H9 (cell line): ENCODE results near the gene CRACR2B. TPM values are rescaled to one million over a fixed set of nuclear protein-coding genes. Genes with fewer than 3 reads are reported as not detected.

Experiments used
- DNase-seq: peaks from one replicate; pipeline ENCODE4 v3.0.0-alpha.2; 2017
- H2AFZ ChIP-seq: one replicate; pipeline ENCODE4 v1.6.1; 2013; ENCODE audit warnings: mild to moderate bottlenecking, low read length, control low read depth, moderate library complexity
- H2AK5ac ChIP-seq: 2 replicates; pipeline ENCODE4 v1.6.1; 2013; ENCODE audit warnings: low read length, control low read depth, mixed read lengths; ENCODE audit not compliant: insufficient read length
- H2BK120ac ChIP-seq: one replicate; pipeline ENCODE4 v1.6.1; 2013; ENCODE audit warnings: low read depth, mild to moderate bottlenecking, low read length, control low read depth, inconsistent platforms; ENCODE audit not compliant: poor library complexity, severe bottlenecking
- H2BK12ac ChIP-seq: 2 replicates; pipeline ENCODE4 v1.6.1; 2013; ENCODE audit warnings: low read length, control low read depth, mixed read lengths, low read depth; ENCODE audit not compliant: insufficient read length
- H2BK15ac ChIP-seq: 2 replicates; pipeline ENCODE4 v1.6.1; 2013; ENCODE audit warnings: low read depth, low read length, control low read depth
- H2BK20ac ChIP-seq: one replicate; pipeline ENCODE4 v1.6.1; 2013; ENCODE audit warnings: low read depth, mild to moderate bottlenecking, low read length, control low read depth, inconsistent platforms; ENCODE audit not compliant: poor library complexity, severe bottlenecking
- H2BK5ac ChIP-seq: 2 replicates; pipeline ENCODE4 v1.6.1; 2013; ENCODE audit warnings: low read length, control low read depth, mixed read lengths; ENCODE audit not compliant: insufficient read length
- H3K14ac ChIP-seq: 2 replicates; pipeline ENCODE4 v1.6.1; 2013; ENCODE audit warnings: low read length, control low read depth; ENCODE audit not compliant: insufficient read depth
- H3K18ac ChIP-seq: 2 replicates; pipeline ENCODE4 v1.6.1; 2013; ENCODE audit warnings: low read depth, mild to moderate bottlenecking, mixed read lengths, low read length, control low read depth; ENCODE audit not compliant: insufficient read length
- H3K23ac ChIP-seq: 2 replicates; pipeline ENCODE4 v1.6.1; 2013; ENCODE audit warnings: low read length, control low read depth, mixed read lengths, low read depth; ENCODE audit not compliant: insufficient read length
- H3K23me2 ChIP-seq: 2 replicates; pipeline ENCODE4 v1.6.1; 2013; ENCODE audit warnings: low read depth, mild to moderate bottlenecking, mixed read lengths, low read length, control low read depth; ENCODE audit not compliant: insufficient read length, poor library complexity, severe bottlenecking
- H3K27ac ChIP-seq: 2 replicates; pipeline ENCODE4 v1.5.1; 2013; ENCODE audit warnings: low read length, control low read depth, mixed read lengths, low read depth; ENCODE audit not compliant: insufficient read length
- H3K27me3 ChIP-seq: 2 replicates; pipeline ENCODE4 v1.6.1; 2013; ENCODE audit warnings: low read length, control low read depth, inconsistent platforms; ENCODE audit not compliant: insufficient read depth
- H3K4ac ChIP-seq: 2 replicates; pipeline ENCODE4 v1.6.1; 2013; ENCODE audit warnings: low read depth, mild to moderate bottlenecking, control low read depth, inconsistent platforms, low read length, moderate library complexity
- H3K4me1 ChIP-seq: 2 replicates; pipeline ENCODE4 v1.6.1; 2013; ENCODE audit warnings: low read length, control low read depth, inconsistent platforms; ENCODE audit not compliant: insufficient read depth
- H3K4me2 ChIP-seq: 2 replicates; pipeline ENCODE4 v1.6.1; 2013; ENCODE audit warnings: low read length, control low read depth, mixed read lengths; ENCODE audit not compliant: insufficient read length, insufficient read depth
- H3K56ac ChIP-seq: 2 replicates; pipeline ENCODE4 v1.6.1; 2013; ENCODE audit warnings: low read depth, mild to moderate bottlenecking, mixed read lengths, low read length, control low read depth; ENCODE audit not compliant: insufficient read length
- H3K79me1 ChIP-seq: 2 replicates; pipeline ENCODE4 v1.6.1; 2013; ENCODE audit warnings: low read depth, mild to moderate bottlenecking, moderate library complexity, low read length, control low read depth, inconsistent platforms; ENCODE audit not compliant: insufficient read depth, poor library complexity, severe bottlenecking
- H3K79me2 ChIP-seq: 2 replicates; pipeline ENCODE4 v1.6.1; 2013; ENCODE audit warnings: low read length, control low read depth, inconsistent platforms; ENCODE audit not compliant: insufficient read depth
- H3K9ac ChIP-seq: 2 replicates; pipeline ENCODE4 v1.6.1; 2013; ENCODE audit warnings: low read length, control low read depth, mixed read lengths; ENCODE audit not compliant: insufficient read length; ENCODE audit errors: extremely low read depth
- H3K9me3 ChIP-seq: one replicate; pipeline ENCODE4 v1.6.1; 2013; ENCODE audit warnings: low read depth, low read length, inconsistent platforms; ENCODE audit not compliant: control insufficient read depth
- H3T11ph ChIP-seq: one replicate; pipeline ENCODE4 v1.6.1; 2013; ENCODE audit warnings: mild to moderate bottlenecking, low read length, control low read depth, inconsistent platforms
- H4K20me1 ChIP-seq: one replicate; pipeline ENCODE4 v1.6.1; 2013; ENCODE audit not compliant: control insufficient read depth, insufficient read length, insufficient read depth
- H4K5ac ChIP-seq: 2 replicates; pipeline ENCODE4 v1.6.1; 2013; ENCODE audit warnings: low read depth, mild to moderate bottlenecking, mixed read lengths, low read length, control low read depth; ENCODE audit not compliant: insufficient read length
- H4K8ac ChIP-seq: replicated peaks from 2 replicates; pipeline ENCODE4 v1.6.1; 2013; ENCODE audit warnings: low read length, control low read depth, mixed read lengths, low read depth; ENCODE audit not compliant: insufficient read length
- H4K91ac ChIP-seq: 2 replicates; pipeline ENCODE4 v1.6.1; 2013; ENCODE audit warnings: low read depth, mild to moderate bottlenecking, moderate library complexity, mixed read lengths, low read length, control low read depth; ENCODE audit not compliant: insufficient read length
- H3K27ac Mint-ChIP-seq, 3 experiments: 2 replicates in 2 of 3; 3 replicates in 1 of 3; pipeline ENCODE4 v1.8.0; 2020 to 2021; ENCODE audit warnings: mixed read lengths in 3 of 3, mild to moderate bottlenecking in 1 of 3, moderate library complexity in 1 of 3
- H3K27me3 Mint-ChIP-seq: 2 replicates; pipeline ENCODE4 v1.8.0; 2021; ENCODE audit warnings: low read depth, mild to moderate bottlenecking, moderate library complexity, mixed read lengths
- H3K36me3 Mint-ChIP-seq, 3 experiments: 2 replicates in 2 of 3; 3 replicates in 1 of 3; pipeline ENCODE4 v1.8.0; 2020 to 2021; ENCODE audit warnings: low read depth in 3 of 3, mixed read lengths in 3 of 3; ENCODE audit not compliant: insufficient read depth in 1 of 3
- H3K4me1 Mint-ChIP-seq, 2 experiments: 2 replicates each; pipeline ENCODE4 v1.8.0; 2020; ENCODE audit warnings: mixed read lengths in 2 of 2
- H3K4me3 Mint-ChIP-seq, 2 experiments: 2 replicates in 1 of 2; 3 replicates in 1 of 2; pipeline ENCODE4 v1.8.0; 2020 to 2021; ENCODE audit warnings: mild to moderate bottlenecking in 2 of 2, mixed read lengths in 2 of 2, moderate library complexity in 1 of 2
- H3K9me3 Mint-ChIP-seq, 2 experiments: 2 replicates in 1 of 2; 3 replicates in 1 of 2; pipeline ENCODE4 v1.8.0; 2020; ENCODE audit warnings: mild to moderate bottlenecking in 2 of 2, mixed read lengths in 2 of 2, moderate library complexity in 1 of 2
- WGBS: extraction: QIAGEN DNeasy Blood & Tissue Kit; methylation state at CpG from one replicate; pipeline ENCODE4 v1.1.7; 2013; ENCODE audit warnings: missing lambda C conversion rate, low lambda C conversion rate, mixed read lengths; ENCODE audit not compliant: insufficient read length; ENCODE audit errors: extremely low coverage; 5-methylcytosine and 5-hydroxymethylcytosine counted together
- total RNA-seq: library from RNA; stranded (reverse); gene quantifications from 2 replicates; pipeline ENCODE4 v1.2.1, GENCODE V29; 2021
- TF ChIP-seq, protein P1 (sequence below): fragments of 200-600 bp; sonication (generic); conservative IDR thresholded peaks from 3 replicates; pipeline ENCODE4 v1.8.0; 2021; ENCODE audit warnings: antibody characterized with exemption, mild to moderate bottlenecking

Gene CRACR2B
- total RNA-seq, 1 experiment from 2014 or later, result 29.0 TPM

DNA sequence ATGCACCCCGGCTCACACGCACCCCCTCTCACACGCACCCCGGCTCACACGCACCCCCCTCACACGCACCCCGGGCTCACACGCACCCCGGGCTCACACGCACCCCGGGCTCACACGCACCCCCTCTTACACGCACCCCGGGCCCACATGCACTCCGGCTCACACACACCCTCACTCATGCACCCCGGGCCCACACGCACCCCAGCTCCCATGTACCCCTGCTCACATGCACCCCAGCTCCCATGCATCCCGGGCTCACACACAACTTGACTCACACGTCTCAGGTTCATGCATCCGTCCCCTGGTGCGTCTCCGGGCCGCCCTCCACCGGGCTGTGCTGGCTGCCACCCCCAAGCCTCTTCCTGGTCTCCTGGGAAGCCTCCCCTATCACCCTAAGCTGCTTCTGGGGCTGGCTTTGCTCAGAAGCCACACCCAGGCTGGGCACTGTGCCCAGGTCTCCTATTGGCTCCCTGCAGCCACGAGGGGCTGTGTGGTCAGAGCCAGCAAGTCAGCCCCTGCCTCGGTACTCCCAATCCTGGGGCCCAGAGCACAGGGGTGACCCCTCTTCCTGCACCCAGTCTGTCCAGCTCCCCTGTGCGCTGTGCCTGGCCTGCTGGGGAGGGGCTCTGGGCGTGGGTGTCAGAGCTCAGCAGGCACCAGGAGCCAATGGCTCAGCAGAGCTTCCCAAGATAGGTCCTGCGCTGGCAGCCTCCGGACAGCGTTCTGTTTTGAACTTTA, 31.8 kb downstream of the CRACR2B start:
- Histone ChIP-seq H3K14ac (no peak overlapping the region; the same call in 1 of the 2 replicates), H3K56ac (no peak overlapping the region), H4K5ac (no peak overlapping the region), H3K4me1 (no peaks in the 10 kb centered on the region; the same call in 1 of the 2 replicates), H2BK5ac (no peak overlapping the region), H3K79me2 (no peaks in the 10 kb centered on the region), H2BK120ac (no peak overlapping the region), H3K27ac (no peak overlapping the region), H3T11ph (no peak overlapping the region), H3K4me2 (no peak overlapping the region), H2AK5ac (no peak overlapping the region), H3K23ac (no peak overlapping the region), H3K27me3 (no peaks in the 10 kb centered on the region), H4K91ac (no peak overlapping the region), H2AFZ (no peak overlapping the region), H4K8ac (no peak overlapping the region), H4K20me1 (no peaks in the 10 kb centered on the region), H3K79me1 (no peaks in the 10 kb centered on the region), H3K18ac (no peak overlapping the region), H2BK12ac (no peak overlapping the region), H3K4ac (no peak overlapping the region), H3K23me2 (no peaks in the 10 kb centered on the region), H2BK20ac (no peak overlapping the region), H2BK15ac (no peak overlapping the region), H3K9ac (no peak overlapping the region), H3K9me3 (no peaks in the 10 kb centered on the region)
- Mint-ChIP-seq H3K4me3 (no peak overlapping the region), H3K36me3 (peaks cover 0 to 13% (median 0%) of the 10 kb centered on the region in 3 experiments; a peak in 3 of 7 replicates), H3K27ac (no peak overlapping the region), H3K9me3 (no peaks in the 10 kb centered on the region), H3K27me3 (peaks cover 21% of the 10 kb centered on the region), H3K4me1 (peaks cover 22 to 67% of the 10 kb centered on the region in 2 experiments)
- WGBS, result no CpG with 5 or more reads among the region's 31 CpGs
- DNase-seq, result no peak
- TF ChIP-seq, protein P1, sequence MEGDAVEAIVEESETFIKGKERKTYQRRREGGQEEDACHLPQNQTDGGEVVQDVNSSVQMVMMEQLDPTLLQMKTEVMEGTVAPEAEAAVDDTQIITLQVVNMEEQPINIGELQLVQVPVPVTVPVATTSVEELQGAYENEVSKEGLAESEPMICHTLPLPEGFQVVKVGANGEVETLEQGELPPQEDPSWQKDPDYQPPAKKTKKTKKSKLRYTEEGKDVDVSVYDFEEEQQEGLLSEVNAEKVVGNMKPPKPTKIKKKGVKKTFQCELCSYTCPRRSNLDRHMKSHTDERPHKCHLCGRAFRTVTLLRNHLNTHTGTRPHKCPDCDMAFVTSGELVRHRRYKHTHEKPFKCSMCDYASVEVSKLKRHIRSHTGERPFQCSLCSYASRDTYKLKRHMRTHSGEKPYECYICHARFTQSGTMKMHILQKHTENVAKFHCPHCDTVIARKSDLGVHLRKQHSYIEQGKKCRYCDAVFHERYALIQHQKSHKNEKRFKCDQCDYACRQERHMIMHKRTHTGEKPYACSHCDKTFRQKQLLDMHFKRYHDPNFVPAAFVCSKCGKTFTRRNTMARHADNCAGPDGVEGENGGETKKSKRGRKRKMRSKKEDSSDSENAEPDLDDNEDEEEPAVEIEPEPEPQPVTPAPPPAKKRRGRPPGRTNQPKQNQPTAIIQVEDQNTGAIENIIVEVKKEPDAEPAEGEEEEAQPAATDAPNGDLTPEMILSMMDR, result no peak
